ENCODE data around the gene TBX5.

The TBX5 gene

GRCh38 chr12:114320968-114321367, 85.0 kb downstream of the TBX5 start:
- no peak for DNase-seq (ENCODE audit: low read depth in 2 of 2)

DNA sequence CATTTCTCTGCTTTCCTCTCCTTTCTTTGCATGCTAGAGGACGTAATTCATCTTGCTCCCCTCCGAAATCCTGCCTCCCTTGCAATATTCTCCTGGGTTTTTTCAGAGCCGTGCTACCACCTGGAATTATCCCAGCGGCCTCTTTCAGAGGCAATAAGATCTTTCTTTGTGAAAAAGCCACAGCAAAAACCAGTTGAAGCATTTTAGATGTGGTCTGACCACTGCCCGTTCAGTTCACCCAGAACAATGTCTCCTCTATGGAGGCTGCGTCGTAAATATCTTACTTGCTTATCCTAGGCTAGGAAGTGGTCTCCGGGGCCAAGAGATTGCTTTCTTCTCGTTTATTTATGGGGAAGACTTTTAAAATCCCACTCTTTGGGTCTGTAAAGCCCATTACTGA, 85.8 kb downstream of the TBX5 start:
- DNase-seq (ENCODE audit: low read depth in 2 of 2) = no peak

- no peak for DNase-seq (ENCODE audit: low read depth in 2 of 2)
Observed at GRCh38 chr12:114319422-114319821, 86.5 kb downstream of the TBX5 start.

GRCh38 chr12:114318984-114319383, 87.0 kb downstream of the TBX5 start:
- no peak for DNase-seq (ENCODE audit: low read depth in 2 of 2)

DNA sequence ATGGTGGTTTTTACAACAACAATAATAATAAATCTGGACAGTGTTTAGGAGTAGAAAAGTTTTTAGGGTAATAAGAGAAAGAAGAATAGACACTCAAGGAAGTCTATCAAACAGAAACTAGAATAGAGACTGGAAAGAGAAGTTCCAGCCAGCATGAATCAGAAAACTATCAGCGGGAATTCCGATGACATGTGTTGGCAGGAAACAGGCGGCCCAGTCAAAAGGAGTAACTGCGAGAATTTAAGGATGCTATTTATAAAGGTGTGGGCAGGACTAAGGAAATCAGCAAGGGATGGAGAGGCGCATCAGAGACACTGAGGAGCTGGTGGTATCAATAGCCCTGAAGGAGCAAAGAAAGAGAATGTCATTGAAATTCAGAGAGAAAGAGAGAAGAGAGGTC, 89.9 kb downstream of the TBX5 start:
- DNase-seq (ENCODE audit: low read depth in 2 of 2) = no peak

DNA sequence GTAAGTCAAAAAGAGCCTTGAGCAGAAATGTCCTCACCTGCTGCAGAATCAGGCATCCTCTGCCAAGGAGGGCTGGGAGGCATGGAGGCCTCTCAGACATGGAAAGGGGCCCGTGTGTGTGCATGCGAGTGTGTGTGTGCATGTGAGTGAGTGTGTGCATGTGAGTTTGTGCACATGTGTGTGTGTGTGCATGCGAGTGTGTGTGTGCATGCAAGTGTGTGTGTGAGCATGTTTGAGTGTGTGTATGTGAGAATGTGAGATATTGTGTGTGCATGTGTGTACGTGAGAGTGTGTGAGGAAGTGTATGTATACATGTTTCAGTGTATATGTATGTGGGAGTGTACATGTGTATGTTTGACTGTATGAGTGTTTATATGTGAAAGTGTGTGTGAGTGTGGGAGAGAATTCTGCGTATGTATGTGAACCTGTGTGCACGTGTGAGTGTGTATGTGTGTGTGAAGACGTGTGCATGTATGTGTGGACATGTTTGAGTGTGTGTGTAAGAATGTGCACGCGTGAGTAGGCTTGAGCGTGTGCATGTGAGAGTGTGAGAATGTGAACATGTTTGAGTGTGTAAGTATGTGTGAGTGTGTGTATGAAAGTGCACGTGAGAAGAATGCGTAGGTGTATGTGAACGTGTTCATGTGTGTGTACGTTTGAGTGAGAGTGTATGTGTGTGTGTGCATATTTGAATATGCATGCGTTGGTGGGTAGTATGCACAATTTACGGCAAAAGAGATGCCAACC, 90.8 kb downstream of the TBX5 start:
- no peak for DNase-seq (ENCODE audit: low read depth in 2 of 2)

GRCh38 chr12:114314403-114314802, 91.5 kb downstream of the TBX5 start:
- DNase-seq (ENCODE audit: low read depth in 2 of 2) = no peak

- no peak for DNase-seq (ENCODE audit: low read depth in 2 of 2)
Observed at GRCh38 chr12:114313910-114314309, 92.0 kb downstream of the TBX5 start.

DNA sequence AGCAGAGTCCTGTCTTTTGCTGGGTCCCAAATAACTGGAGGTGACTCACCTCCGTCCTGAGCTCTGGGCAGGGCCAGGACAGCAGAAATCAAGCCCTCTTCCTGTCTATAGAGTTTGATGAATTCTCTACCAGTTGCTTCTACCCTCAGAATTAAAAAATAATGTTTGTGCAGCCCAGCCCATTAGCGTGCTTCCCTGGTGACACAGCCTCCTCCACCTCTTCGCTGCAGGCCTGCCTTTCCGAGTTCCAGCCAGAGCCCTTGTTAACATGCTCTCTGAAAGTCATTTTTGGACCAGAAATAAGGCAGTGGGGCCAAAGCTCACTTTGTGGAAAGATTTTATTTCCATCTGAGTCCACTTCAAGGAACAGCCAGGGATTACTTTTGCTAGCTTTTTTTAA, 94.0 kb downstream of the TBX5 start:
- no peak for DNase-seq (ENCODE audit: low read depth in 2 of 2)

GRCh38 chr12:114306646-114307045, 99.3 kb downstream of the TBX5 start:
- DNase-seq (ENCODE audit: low read depth in 2 of 2) = no peak

GRCh38 chr12:114305446-114305845, 100.5 kb downstream of the TBX5 start:
- no peak for DNase-seq (ENCODE audit: low read depth in 2 of 2)
